Left hindlimb (tissue), 1 donor: ENCODE measurements around the gene PTCSC3.

Experiments
- DNase-seq: peaks from one replicate; pipeline ENCODE4 v3.0.0-alpha.2; 2018

Gene PTCSC3

DNA sequence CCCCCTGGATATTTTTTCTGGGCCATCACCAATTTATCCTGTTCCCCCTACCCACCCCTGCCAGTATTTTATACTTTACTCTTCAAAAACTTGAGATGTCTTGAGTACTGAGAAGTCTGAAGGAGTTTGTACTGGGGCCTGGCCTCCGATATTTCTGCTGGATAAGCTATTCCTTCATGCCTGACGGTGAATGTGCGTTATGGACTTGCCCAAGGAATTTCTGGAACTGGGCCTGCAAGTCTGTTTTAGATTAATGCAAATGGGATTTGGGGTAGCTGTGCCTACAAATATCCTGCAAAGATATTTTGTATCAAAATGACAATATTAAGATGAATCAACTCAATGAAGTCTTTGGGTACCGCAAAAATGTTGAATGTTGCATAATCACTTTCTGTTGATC, at the start of gene PTCSC3:
PTCSC3 (minus strand) TSS at position 199 of the 400 bp plus-strand sequence.
- DNase-seq: no peak

DNA sequence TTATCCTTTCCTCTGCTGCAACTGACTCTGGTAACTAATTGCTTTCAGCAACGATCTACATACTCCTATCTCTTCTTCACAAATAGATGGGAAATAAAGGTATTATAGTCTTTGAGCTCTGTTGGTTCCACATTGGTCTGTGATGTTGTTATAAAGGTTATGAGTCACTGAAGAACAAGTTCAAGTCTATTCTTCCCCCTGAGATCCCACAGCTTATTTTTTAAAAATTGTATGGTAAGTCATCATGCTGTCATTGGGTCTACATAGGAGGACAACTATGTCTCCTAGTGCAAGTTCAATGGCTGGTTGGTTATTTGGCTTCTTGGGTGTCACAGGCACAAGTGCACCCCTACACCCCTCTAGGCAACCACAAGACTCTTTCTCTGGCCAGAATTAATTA, 49.6 kb upstream of the PTCSC3 start:
- no peak for DNase-seq

DNA sequence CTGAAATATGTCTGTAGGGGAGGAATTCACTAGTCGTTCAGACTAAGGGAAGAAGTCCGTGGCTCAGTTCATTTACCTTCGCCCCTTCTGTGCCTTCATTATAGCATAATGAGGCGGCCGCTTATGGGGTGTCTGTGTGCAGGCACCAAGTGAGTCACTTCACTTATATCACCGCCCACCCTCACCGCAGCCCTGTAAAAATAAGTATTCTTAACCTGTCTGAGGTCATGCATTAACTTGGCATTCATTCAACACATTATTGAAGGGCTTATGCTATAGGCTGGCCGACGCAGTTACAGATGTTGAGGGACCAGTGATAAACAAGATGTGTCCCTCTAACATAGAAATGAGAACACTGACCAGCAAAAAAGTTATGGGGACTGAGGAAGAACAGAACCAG, 47.7 kb upstream of the PTCSC3 start:
- no peak for DNase-seq

DNA sequence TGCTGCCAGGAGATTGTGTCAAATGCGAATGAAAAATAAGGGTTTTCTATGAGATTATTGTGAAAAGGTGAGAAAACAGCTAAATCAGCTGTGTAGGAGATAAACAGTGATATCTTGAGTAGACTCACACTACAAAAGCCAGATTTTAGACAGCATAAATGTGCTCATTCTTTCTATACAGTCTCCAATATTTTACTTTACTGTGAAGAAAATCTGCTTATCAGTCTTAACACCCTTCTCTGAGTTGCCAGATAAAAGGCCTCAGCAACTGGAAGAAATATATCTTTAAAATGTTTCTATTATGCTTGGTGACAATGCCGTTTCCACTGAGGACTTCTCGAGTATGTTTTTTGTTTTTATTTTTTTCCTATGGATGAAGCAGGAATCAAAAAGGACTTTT, 47.0 kb upstream of the PTCSC3 start:
- no peak for DNase-seq

DNA sequence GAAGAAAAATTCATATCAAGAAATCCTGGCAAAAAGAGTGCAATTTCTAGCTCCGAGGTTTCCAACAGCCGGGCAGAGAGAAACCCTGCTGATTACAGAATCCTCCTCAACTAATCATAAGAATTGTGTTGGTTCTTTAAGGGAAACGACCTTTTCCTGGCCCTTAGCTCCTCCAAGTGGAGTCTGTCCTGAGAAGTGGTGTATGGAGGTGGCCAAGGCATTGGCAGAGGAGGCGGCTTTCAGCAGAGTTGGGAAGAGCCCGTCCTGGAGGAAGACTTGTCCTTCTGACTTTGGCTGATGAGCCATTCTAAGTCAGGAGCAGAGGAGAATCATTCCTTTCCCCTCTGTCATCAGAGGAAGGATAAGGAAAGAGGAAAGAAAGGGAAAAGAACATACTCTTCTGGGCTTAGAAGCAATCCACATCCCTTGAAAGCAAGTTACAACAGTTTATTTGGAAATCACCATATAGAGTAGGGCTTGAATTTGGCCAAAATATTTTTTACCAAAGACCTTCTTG, 46.5 kb upstream of the PTCSC3 start:
- no peak for DNase-seq

DNA sequence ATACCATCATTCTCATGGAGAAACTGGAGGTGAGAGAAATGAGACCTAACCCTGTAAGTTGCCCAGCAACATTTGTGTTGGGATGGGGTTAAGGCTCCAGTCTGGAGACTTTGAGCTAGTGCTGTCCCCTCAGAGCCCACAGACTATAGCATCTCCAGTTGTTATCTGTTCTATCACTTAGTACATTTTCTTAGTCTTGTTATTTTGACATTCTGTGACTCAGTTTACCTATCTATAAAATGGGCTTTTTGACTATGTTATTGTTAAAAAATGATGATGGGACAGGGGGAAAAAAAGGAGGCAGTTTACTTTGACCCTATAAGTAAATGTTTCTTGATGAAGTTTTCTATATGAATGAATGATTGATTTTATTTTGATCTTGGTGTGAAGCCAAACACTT, 45.8 kb upstream of the PTCSC3 start:
- no peak for DNase-seq

DNA sequence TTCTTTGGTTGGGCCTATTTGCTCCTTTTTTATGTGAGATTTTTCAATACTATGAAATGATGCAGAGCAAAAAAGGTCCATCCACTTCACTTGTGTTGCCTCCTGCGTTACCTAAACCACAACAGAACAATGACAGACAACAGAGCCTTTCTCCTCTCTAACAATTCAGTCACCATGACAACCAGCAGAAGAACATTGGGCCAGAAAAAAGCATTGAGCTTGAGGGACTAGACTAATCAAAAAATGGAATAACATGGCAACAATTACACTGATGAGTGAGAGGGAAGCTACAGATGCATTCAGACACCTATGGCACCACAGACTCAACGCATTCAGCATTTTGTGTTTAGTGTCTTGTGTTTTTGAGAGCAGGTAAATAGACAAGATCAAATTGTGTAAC, 44.6 kb upstream of the PTCSC3 start:
- DNase-seq: no peak

DNA sequence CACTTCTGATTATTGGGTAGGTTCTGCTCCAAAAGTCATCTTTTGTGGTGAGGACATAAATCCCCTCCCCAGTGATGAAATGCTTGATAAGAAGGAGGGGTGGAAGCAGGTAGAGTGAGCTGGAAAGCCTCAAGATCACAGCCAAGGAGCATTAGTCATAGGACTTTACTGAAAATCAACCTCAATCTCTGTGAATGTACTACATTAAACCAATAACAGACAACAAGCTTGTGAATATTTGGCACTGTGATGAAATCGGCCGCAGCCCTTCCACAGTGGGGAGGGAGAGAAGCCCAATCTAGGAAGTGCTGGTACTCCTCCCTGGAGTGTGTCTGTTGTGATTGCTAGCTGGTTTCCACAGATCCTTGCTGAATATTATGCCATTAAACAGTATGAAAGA, 41.2 kb upstream of the PTCSC3 start:
- no peak for DNase-seq

DNA sequence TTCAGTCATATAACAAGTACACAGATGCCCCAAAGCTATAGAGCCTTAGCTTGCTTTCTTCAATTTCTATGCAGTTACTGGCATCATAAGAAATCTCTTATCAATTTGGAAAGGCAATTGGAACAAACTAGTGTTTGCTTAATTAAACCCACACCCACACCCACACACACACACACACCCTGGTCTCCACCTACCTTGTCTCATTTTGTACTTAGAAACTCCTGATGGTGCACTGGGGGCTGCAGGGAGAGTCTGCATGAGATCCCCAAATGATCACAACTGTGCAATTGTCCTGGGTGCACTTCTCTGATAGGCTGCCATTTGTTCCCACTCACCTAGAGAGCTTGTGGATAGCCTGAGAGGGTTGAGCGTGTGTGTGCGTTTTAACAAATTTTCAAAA, 40.5 kb upstream of the PTCSC3 start:
- DNase-seq: no peak

DNA sequence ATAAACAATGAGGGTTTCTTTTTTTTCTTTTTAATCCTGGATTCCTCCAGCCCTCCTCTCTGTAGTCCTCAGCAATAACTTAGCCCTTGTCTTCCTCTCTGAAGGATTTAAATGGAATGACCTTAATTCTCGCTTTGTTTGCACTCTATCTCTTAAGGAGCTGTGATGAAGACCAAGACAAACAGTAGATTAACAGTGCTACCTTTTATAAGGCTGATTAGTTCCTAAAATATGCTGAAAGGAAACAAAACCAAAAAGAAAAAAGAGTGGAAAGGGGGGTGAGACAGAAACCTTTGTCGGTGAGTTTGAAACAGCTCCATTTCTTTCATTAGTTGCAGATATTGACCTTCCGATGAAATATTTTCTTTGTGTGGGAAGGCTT, 38.7 kb upstream of the PTCSC3 start:
- DNase-seq: no peak

DNA sequence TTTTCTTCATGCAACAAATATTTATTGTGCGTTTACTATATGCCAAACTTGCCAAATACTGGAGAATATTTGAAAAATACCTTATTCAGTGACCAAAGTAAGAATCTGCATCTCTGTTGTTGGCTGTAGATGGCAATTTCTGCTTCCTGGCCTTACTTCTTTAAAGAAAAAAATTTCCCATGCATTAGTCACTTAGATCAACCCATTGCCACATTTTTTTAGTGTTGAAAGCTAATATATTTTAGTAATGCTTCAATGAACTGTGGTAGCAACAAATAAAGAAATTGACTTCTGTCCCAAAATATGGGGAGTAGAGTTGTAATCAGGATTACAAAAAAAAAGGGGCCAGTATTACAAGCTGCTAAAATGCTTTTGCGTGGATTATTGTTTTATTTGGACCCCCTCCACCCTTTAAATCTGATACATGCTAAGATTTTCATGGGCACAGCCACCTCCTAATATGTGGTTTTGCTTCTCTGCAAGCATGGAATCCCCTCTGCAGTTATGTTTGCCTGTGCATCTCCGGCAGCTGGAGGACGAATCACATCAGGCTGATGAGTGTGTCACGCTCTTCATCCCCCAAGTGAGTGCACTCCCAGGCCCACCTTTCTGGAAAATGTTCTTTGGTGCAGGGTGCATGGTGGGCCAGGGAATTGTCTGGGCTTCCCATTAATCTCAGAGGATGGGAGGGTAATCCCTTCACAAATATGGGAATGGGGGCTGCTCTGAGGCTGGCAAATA, 38.1 kb upstream of the PTCSC3 start:
- DNase-seq: no peak

DNA sequence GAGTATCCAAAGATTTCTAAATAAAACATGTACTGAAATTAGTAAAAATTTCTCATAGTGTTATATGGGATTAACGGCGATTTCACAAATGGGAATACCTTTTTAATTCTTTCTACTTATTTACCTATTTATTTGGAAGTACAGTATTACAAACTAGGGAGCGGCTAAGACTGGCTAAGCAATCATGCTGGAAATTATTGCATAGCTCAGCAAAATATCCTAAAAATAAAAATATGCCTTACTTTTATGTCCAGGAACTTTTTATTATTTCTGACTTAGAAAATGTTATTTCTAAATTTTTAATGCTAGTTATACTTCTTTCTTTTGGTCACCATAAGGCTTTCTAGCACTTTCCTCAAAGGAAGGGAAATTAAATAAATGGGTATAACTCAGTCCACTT, 36.5 kb upstream of the PTCSC3 start:
- no peak for DNase-seq

DNA sequence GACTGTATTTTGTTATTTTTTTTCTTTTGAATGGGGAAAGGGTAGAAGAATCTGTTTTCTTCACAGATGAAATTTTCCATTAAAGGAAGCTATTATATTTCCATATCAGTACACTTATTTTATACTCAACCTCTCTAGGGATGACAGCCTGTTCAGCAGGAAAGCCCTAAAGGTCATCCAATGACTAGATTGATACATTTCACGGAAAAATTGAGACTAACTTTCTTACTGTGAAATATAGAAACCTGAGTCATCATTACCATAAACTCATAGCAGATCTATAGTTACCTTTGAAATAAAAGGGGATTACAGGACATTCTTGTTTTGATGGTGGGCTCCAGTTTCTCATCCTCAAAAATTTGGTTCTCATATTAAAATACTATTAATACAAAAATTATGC, 36.1 kb upstream of the PTCSC3 start:
- no peak for DNase-seq

DNA sequence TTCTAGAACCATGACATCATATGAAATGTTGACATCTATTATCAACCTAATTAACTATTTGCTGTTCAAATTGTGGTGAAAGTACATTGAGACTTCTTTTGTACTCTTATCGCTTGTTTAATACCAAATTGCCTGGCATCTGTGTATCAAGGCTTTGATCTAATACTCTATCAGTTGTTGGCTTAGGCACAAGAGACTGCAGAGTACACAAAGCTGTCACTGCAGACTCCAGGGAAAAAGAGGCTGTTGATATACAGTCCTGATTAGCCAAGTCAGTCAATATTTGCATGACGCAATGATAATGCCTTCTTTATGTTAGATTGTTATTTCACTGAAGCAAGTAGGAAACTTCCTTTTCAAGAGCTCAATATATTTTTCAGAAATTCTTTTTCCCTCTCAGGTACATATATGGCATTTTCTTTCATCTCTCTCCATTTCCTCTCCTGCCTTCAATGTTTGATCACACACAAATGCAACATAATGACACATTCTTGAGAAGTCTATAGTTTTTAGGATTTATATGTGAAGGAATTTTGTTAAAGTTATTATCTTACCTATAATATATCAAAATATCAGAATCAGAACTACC, 32.3 kb upstream of the PTCSC3 start:
- no peak for DNase-seq

DNA sequence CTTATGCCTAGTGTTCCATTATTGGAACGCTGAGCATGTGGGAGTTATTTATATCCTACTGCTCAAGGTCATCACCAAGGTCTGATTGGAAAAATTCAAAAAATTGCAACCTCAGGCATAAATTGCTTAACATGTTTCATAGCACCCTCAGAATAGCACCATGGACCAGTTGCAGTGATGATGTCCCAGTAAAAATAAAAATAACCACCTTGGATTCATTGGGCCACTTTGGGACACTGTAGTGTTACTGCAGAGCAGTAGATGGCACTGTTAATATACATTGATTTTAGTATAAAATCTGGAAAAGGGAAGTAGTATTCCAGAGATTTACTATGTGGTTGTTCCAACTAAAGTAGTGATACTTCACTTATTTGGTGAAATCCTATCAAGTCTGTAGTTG, 31.0 kb upstream of the PTCSC3 start:
- DNase-seq: no peak

DNA sequence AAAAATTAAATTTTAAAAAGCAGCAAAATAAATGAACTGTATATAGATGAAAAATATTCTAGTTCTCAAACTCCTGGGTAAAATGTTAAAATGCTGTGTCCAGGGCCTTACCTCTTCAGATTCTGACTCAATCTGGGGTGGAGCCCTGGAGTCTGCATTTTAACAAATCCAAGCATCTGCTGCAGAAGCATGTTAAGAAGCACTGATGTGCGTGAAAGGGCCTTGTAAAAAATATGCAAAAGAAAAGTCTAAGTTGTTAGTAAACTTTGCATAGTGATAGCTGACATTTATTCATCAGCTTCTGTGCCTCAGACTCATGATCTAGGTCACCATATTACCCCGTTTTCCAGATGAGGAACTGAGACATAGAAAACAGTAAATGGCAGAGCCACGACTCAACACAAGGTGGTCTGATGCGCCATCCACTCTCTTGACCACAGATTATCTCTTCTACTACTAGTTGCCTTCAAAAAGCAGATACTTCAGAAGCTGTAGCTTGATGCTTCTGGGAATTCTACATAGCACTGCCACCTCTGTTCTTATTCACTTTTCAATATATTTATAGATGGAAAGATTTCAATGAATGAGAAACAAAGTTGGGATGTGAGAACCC, 28.0 kb upstream of the PTCSC3 start:
- no peak for DNase-seq

DNA sequence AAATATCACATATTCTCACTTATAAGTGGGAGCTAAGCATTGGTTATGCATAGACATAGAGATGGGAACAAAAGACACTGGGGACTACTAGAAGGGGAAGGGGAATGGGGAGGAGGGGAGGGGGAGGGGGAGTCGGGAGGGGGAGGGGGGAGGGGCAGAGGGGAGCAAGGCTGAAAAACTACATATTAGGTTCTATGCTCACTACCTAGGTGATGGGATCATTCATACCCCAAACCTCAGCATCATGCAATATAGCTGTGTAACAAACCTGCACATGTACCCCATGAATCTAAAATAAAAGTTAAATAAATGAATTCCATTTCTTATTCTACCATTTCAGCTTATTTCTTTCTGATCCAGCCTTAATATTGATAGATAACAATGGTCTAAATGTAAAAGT, 21.9 kb upstream of the PTCSC3 start:
- DNase-seq: no peak

DNA sequence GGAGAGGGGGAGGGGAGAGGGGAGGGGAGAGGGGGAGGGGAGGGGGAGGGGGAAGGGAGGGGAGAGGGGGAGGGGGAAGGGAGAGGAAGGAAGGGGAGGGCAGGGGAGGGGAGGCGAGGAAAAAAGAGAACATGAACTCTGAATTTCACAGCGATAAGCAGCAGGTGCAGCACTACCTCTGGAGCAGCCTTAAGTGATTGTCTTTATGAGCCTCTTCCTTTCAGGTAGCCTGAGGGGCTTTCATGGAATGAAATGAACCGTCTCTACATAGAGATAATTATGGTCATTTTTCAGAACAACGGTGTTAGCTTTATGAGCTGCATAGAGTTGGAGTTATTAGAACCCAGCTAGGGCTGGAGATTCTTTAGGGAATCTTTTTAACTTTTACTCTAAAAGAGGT, 18.1 kb upstream of the PTCSC3 start:
- no peak for DNase-seq

DNA sequence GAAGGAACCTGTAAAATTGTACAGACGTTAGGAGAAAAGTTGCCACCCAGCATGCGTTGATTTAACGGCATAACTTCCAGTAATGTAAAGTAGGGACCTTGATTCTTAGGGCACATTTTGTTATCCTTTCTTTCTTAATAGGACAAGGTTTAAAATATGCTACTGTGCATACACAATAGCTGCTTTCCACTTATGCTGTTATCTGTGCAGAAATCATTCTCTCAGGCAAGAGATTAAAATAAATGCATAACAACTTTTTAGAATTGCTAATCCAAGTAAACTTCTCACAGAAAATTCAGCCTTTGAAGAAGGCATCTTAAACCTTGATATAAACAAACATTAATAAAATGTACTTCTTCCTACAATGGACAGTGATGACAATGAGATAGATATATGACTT, 16.0 kb upstream of the PTCSC3 start:
- DNase-seq: no peak

DNA sequence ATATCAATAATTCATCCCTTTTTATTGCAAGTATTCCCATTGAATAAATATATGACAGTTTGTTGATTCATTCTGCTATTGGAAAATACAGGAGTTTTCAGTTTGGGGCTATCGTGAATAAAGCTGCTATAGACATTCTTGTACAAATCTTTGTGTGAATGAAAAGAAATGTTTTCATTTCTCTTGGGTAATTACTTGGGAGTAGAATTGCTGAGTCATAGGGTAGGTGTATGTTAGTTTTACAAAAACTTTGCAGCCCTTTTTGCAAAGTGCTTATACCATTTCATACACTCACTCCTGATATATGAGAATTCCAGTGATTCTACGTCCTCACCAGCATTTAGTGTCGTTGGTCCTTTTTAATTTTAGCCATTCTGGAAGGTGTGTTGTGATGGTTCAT, 6.9 kb upstream of the PTCSC3 start:
- no peak for DNase-seq

DNA sequence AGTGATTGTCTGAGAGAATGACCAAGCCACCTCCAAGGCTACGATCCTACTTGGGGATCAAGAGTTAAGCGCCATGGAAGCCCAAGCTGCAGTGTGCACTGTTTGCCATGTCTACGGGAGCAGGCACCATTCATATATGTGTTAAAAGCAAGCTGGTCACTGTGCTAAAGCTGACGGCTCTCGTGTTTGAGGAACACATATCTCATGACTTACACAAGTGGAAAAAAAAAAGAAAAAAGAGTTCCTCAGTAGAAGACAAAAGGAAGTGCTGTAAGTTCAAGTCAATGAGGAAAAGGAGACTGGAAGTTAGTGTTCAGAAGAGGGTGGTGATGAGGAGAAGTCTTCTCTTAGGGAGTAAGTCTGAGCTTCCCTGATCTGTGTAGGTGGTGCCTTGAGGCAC, 4.9 kb upstream of the PTCSC3 start:
- DNase-seq: no peak

DNA sequence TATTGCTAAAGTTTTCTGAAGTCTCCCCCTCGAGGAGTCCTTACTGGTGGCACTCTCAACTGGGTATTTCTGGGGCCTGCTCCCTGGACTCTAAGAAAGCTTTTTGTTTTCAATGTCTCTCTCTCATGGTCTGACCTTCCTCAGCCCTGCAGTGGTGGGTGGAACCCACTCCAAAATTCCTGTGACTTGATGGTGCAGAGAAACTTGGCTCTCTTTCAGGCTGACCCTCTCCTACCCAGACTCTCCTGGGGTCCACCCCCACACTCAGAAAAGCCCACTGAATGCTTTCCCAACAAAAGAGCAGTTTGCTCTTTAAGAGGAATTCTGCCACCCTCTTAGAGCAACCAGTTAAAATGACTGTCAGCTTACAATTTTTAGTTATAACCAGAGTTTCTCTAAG, 967 bp upstream of the PTCSC3 start:
- DNase-seq: no peak

DNA sequence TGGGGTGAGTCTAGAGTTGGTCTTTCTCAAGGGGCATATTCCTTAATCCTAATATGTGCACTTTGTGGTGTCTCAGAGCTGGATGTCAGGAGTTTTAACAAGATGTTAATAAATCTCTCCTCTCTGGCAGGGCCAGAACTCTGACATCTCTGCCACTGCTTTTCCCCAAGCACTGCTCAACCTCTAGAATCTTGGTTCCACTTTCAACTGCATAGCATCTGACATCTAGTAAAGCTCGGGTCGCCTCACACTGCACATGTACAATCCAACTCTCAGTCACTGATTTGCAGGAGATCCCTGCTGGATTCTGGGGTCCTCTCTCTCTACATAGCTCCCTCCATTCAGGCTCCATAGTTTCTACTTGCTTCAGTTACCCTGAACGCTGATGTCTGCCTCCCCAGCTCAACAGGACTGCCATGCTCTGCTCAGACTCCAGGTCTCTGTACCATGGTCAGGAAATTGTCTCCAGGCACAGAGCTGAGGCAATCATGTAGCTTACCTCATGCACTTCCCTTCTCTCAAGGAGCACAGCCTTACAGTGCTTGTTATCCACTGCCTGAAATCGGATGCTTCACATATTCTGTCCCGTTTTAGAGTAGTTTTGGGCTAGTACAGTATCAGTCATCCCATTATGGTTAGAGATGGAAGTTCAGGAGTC, 1.6 kb downstream of the PTCSC3 start:
- DNase-seq: no peak

DNA sequence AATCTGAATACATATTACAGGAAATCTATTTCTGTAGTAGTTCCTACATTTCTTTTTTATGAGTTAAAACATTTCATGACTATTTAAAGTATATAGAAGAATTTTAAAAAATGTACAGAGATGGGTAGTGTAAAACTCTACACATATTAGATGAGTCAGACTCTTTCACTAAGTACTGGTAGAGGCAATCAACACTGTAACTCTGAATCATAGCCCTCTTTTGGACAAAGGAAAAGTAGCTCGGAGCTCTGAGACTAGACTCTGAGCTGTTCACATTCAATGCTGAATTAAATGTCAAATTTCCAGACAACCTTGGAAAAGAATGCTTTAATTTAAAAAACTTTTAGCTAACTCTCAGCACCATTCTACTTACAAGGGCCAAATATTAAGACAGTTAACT, 3.4 kb downstream of the PTCSC3 start:
- DNase-seq: no peak
